NCI-H345 (cell line): ENCODE results near the gene SH3RF3.
"Not testable (repeated sequence)": the region's sequence is repeated elsewhere in the genome, so short reads cannot be mapped to it uniquely, and the experiment has no call there.

ENCODE experiments used
- DNase-seq: peaks from one replicate; lab custom pipeline; 2025; lab: John Stamatoyannopoulos, UW

The SH3RF3 gene

GRCh38 chr2:109527846-109528705, 399.1 kb downstream of the SH3RF3 start:
- no peak for DNase-seq

GRCh38 chr2:109528811-109529501, 400.0 kb downstream of the SH3RF3 start:
- DNase-seq, result no peak

DNA sequence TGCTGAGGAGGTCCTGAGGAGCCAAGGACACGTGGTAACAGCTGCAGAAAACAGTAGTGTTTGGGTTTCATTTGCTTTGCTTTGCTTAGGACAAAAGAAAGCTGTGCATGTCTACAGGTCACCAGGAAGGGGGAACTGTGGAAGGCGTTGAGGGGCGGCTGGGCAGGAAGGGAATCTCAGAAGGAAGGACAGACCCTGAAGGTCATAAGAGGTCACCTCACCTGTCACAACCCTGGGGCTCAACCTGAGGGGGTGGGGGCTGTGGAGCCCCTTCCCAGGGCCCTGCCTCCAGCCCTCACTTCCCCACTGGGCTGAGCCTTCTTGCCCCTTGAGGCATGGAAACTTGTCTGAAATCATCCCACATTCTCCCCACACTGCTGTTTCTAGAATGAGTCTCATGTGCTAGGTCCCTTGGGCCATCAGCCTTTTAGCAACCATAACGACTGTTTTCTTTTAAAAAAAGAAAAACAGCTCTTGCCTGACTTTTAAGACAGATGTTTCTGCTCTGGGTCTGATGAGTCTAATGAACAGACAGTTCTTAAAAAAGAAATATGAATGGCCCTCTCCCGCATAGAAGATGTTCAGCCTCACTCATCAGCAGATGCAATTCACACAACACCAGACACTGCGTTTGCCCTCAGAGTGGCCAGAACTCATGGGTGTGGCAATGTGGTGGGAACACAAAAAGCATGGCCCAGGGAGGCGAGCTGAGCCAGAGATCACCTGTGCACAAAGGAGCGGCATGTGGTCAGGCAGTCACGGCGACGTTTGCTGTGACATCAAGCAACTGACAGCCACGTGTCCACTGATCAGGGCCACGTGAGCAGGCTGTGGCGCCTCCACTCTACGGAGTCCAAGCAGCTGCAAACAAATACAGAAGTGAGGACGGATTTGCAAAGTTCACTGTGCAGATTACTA, 400.8 kb downstream of the SH3RF3 start:
- DNase-seq, result no peak

GRCh38 chr2:109530712-109531111, 401.7 kb downstream of the SH3RF3 start:
- DNase-seq, result no peak

- DNase-seq, result no peak
These were observed 402.2 kb downstream of the SH3RF3 start for GRCh38 chr2:109531221-109531620.

DNA sequence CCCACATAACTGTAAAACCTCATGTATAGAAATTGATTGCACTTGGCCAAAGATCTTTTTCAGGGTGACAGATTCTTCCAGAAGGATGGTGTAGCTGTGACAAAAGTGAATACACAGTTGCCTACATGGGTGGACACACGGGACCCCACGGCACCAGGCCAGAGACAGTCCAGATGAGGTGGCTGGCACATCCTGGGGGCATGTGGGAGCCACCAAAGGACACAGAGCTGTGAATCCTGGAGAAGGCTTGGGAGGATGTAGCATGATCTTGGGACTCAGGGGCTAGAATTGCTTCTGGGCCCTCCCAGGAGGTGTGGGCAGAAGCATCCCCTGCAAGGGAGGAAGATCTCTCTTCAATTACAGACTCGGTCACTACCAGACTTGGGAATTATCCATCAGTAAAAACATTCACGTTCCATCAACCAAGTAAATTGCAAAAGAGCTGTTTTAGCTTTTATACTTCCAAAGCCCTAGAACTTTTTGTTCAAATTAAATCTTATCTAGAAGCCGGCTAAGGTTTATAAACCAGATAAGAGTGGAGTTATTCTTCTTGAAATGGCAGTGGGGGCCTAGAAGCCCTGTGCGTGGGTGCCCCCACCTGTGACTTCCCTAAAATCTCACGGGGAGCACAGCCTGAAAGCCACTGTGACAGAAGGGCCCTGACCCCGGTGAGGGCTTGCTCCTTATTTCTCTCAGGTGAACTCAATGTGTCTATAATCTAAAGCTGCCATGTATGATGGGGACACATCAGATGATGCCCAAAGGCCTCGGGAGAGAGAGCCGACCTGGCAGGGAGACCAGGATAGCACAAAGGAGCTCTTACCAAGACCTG, 403.1 kb downstream of the SH3RF3 start:
- no peak for DNase-seq

GRCh38 chr2:109532728-109533076, 403.7 kb downstream of the SH3RF3 start:
- DNase-seq, result no peak

DNA sequence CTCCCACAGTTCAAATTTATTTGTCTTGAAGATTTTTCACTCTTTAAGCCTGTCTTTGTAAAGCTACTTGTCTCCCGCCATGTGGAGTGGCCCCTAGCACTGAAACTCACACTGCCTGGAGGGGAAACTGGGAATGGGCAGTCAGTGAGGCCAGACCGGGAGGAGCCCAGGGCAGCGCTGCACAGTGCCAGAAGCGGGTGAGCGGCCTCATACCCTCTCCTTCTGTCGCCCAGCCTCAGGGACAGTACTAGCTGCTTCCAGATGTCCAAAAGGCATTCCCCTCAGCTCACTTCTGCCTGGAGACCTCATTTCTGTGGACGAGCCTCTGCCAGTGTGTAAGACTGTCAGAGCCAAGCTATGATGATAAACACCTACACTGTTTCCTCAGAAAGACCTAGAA, 404.8 kb downstream of the SH3RF3 start:
- no peak for DNase-seq

GRCh38 chr2:109535217-109535946, 406.4 kb downstream of the SH3RF3 start:
- no peak for DNase-seq

DNA sequence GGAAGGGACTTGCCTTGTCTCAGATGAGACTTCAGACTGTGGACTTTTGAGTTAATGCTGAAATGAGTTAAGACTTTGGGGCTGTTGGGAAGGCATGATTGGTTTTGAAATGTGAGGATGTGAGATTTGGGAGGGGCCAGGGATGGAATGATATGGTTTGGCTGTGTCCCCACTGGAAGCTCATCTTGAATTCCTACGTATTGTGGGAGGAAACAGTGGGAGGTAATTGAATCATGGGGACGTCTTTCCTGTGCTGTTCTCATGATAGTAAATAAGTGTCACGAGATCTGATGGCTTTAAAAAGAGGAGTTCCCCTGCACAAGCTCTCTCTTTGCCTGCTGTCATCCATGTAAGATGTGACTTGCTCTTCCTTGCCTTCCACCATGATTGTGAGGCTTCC, 407.6 kb downstream of the SH3RF3 start:
- not testable (repeated sequence) for DNase-seq

GRCh38 chr2:109537565-109538222, 408.7 kb downstream of the SH3RF3 start:
- DNase-seq, result no peak

DNA sequence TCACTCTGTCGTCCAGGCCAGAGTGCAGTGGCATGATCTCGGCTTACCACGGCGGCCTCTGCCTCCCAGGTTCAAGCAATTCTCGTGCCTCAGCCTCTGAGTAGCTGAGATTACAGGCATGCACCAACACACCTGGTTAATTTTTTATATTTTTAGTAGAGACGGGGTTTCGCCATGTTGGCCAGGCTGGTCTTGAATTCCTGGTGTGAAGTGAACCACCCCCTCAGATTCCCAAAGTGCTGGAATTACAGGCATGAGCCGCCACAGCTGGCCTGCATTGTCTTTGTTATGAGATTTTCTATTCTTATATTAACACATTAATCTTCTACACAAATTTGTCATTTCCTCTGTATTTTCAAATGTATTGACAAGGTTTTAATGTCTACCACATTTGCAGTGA, 409.5 kb downstream of the SH3RF3 start:
- no peak for DNase-seq

- no peak for DNase-seq
These were observed 413.4 kb downstream of the SH3RF3 start for GRCh38 chr2:109542384-109542783.

- DNase-seq, result peak; percentile 10
These were observed 417.1 kb downstream of the SH3RF3 start for GRCh38 chr2:109545828-109546713.

- no peak for DNase-seq
These were observed 418.3 kb downstream of the SH3RF3 start for GRCh38 chr2:109547280-109547679.

GRCh38 chr2:109549016-109549590, 420.1 kb downstream of the SH3RF3 start:
- DNase-seq, result no peak
